Activated CD4-positive, alpha-beta T cell treated with anti-CD3 and anti-CD28 coated beads, Interleukin-2, amount 50 U/mL, for 1 hour (primary cell): ENCODE results near the gene POLR3K.

Experiments used
- DNase-seq: peaks from one replicate; pipeline ENCODE4 v3.0.0-alpha.2; 2020

The POLR3K gene

DNA sequence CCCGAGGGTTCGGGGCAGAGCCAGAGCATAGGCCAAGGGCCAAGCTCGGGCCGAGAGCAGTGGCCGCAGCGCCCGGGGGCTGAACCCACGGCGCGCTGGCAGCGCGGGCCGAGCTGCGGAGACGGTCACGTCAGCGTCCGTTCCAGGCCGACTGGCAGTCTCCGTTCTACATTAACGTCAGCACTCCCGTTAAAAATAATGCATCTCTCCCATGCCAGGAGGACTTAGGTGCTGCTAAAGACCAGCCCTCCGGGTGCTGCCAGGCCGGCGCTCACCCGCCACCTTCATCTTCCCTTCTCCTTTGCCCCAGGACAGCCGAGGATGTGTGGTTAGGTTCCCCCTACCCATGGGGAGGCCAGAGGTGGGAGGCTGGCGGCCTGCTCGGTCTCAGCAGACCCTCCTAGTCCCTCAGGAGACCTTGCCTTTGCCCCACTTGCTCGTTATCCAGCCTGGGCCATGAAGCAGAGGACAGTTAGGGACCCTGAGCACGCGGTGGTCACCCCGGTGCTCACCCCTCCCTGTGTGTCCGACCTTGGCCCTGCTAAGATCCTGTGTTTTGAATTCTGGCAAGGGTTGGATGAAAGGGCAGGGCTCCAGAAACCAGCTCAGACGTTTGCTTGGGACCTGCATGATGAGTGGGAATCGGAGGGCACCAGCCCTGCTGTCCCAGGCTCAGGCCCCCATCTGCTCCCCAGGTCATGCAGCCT lies 25.2 kb upstream of the POLR3K start:
- DNase-seq: no peak

DNA sequence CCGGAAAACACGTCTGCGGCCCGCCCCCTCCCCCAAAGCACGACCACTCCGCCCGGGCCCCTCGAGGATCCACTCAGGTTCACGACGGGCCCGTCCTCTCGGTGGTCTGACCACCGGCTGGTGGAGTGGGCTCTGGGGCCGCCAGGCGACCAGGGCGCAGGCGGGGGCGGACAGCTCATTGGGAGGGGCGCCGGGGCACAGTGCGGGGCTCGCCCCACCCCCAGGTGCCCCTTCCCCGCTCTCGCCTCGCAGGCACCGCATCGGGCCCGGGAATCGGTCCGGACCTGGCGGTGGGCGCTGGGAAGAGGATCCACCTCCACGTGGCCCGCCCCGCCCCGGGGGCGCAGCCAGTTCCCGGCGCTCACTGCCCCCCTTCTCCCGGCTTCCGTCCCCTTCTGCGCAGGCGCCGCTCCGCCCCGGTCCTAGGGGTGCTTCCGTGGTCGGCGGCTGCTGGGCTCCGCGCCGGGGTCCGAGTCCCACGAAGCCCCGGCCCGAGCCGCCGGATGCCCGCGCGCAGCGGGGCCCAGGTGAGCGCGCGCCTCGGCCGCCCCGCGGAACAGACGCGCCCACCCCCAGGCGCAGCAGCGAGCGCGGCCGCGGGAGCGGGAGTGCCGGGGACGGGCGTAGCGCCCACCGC lies 24.5 kb upstream of the POLR3K start, which contains the start of gene MPG:
Gene MPG, plus strand, starts transcription at position 419 of the 637 bp plus-strand sequence. Its CDS starts 85 bp downstream, at position 504.
- peak; percentile 77 for DNase-seq

DNA sequence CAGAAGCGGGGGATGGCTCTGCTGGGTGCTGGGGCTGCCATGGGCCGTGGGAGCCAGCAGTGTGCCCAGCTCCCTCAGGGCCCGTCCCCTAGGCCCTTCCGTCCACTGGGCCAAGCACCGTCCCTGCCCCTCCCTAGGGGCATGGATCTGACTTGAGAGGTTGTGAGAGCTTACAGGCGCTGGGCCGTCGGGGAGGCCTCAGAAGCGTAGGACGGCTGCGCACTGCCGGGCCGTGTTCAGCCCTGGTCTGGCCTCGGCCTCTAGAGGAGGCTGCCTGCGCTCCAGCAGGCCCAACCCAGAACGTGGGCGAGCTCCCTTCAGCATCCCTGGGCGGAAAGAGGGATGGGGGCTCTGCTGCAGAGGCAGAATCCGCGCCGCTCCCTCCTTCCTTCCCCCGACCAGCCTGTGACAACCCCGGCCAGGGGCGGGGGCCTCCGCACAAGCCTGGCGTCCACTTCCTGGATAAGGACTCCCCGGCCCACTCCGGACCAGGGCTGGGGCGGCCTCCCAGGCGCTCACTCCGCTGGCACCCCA lies 23.9 kb upstream of the POLR3K start:
- peak; percentile 13 for DNase-seq

DNA sequence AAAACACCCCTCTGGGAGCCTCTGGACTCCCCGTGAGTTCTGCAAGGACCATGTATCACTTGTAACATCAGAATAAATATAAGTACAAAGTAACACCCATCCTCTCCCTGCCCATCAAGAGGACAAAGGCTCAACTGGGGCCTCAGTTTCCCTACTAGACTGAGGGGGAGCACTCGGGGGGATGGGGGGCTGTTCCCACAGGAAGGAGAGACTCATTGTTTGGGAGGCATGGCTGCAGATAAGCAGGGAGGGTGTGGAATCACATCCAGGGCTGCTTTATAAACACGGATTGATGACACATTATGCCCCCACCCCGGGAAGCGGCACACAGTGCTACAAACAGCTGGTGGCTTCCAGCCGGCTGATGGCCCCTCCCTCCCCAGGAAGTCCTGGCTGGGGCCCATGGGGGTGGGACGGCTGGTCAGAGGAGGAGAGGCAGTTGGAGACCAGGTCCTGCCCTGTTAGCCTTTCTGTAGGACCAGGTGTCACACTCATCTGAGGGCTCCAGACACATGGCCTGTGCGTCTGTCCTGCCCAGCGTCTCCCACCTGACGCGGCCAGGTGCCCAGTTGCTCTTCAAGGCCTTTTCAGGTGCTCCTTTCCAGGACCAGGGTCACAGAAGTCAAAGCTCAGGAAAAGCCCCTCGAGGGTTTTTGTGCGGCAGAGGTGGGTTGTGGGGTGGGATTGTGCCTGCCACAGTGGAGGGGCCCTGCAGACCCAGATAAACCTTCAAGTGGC lies 23.3 kb upstream of the POLR3K start:
- no peak for DNase-seq

DNA sequence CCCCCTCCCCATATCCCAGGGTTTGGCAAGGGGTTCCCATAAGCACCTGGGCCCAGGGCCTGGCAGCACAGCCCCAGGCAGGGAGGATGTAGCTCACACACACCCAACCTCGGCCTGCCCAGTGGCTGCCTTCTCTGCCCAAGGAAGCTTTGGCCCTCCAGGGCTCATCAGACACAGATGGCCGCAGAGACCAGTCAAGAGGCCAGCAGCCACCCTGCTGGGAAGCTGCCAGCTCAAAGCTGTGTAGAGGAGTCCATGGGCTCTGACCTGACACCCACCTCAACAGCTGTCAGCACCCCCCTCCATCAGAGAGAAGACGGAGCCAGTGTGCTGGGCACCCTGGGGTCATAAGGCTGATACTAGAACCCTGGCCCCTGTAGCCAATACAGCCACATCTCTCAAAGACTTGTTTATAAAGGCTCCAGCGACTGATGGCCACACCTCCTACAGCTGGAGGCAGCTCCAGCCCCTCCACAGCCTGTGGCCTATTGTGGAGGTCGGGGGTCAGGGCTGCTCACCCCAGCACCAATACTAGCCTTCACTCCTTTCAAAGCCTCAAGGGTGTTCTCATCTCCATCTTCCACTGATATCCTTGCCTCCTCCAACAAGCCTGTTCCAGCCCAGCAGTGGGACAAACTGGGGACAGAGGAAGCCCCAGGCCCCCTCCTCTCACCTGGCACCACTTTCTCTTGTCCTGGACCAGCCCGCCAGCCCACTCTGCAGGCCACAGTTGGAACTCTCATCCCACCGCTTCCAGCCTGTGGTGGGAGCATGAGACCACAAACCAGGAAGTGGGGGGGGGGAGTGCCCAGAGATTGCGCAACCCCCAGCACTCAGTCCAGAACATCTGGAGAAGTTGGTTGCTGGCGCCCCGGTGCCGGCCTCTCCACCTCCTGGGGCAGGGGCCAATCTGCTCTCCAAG lies 22.4 kb upstream of the POLR3K start:
- DNase-seq: no peak

DNA sequence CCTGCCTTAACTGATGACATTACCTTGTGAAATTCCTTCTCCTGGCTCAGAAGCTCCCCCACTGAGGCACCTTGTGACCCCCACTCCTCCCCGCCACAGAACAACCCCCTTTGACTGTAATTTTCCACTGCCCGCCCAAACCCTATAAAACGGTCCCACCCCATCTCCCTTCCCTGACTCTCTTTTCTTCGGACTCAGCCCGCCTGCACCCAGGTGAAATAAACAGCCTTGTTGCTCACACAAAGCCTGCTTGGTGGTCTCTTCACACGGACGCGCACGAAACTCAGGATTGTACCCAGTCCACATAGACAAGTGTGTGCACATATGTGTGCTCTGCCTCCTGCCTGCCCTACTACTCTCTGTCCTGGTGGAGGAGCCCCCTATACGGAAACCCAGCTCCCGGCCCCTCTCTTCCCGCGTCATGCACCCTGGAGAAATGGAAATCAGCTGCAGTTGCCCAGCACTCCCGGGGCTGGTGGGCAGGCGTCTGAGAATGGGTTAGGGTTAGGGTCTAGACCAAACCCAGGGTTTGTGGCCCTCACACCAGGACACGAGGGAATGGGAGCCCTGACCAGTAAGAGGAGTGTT lies 21.4 kb upstream of the POLR3K start:
- DNase-seq: no peak

DNA sequence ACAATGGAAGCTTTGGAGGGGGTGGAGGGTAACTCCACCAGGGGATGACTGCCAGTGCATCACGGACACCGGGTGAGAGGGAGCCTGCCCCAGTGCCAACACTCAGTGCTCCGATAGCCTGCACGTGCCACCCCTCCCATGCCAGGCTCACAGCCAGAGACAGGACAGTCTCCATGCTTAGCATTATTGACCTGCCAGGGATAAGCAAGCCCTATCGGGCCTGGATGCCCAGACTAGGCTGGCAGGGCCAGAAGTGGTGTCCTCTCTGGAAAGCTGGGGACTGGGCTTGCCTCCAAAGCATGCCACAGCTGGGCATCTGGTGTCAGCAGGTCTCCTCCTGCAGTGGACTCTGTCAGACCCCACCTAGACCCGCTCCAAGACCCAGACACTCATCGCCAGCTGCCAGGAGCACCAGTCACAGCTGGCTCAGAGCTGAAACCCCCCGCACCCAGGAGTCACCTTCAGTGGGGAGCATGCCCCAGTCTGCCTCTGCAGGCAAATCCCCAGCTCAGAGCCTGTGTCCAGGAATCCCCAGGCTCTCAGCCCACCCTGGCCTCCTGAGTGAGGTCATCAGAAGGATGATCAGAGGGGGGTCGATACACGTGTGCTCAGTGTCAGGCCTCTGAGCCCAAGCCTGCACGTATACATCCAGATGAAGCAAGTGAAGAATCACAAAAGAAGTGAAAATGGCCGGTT lies 20.8 kb upstream of the POLR3K start:
- DNase-seq: no peak

DNA sequence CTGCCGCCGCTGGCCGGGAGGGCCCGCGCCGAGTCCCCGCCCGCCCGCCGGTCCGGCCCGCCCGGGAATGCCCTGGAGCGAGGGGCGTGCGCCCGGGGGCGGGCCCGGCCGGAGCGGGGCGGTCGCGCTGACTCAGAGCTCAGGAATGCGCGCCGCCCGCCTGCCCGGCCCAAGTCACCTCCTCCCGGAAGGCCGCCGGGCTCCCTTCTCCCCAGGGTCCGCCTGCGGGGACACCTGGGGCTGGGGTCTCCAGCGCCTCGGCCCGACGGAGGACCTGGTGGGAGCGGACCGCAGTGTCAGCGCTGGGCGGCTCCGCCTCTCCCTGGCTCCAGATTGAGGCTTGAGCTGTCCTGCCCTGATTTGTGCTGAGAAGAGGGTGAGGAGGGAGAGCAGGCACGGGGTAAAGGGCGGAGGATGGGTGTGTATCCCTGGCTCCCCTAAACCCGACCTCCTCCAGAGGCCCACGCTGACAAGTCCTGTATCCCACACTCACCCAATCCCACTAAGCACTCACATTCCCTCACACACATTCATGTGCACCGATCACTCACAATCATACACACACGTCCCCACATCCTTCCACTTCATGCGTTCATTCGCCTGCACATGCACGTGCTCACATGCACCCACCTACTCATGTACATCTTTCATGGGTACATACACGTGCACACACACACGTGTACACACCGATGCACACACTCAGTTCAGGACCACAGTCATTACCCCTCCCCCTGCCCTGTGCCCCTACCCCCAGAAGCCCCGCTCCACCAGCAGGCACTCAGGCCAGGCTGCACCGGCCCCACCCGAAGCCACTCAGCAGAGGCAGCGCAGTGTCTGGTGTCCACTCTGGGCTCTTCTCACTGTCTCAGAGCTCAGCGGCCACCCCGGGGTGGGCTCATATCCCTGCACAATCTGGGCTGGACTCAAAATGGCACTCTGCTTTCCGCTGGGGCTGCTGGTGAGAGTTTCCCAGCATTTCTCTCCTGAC lies 19.4 kb upstream of the POLR3K start, which contains the start of gene RHBDF1:
Gene RHBDF1, minus strand, starts transcription at position 71 of the 988 bp plus-strand sequence. CDS start 7,616 bp downstream, outside the sequence.
- no peak for DNase-seq

DNA sequence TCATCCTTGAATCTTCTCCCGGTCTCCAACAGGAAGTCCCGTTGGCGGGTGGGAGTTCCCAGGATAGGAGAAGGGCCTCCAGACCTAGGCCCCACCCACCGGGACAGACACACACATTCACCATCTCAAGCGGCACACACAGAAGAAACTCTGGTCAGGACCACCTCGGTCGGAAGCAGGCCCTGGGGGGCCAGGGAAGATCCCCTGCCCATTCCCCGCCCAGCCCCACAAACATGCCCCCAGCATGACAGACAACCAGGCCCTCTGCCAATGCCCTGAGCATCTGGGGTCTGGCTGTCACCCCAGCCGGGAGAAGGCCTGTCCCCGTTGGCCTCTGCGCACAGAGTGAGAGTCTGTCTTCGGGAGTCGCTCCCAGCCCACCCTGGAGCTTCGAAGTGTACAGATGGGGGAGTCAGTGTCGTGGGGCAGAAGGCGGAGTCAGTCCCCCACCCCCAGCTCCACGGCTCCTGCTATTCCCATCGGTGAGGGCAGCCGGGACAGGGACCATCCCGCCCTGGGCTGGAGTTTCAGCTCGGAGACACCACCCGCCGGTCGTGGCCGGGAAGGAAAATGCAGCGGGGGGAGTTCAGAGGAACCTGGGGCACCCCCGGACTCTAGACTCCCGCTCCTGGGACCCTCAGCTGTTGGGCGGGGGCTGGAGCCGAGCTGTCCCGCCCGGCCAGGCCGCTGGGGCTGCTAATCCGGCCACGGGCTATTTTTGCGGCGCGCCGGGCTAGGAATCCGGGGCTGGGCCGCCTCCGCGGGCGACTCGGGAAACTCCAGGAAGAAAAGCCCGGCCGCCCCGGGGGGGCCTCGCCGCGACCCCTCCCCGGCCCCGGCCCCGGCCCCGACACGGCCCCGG lies 18.4 kb upstream of the POLR3K start:
- no peak for DNase-seq

DNA sequence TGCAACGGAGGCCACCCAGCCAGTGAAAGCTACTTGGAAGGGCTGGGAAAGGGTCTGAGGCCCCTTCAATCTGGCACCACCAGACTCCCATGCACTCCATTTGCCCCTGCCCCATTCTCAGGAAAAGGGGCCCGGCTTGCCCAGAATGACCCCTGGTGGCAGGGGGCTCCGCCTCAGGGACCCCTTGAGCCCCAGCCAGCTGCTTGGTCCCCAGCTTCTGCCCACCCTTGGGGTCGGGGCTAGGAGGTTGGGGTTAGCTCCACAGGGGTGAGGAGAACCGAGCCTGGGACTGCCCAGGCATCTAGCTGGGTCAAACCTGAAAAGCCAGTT lies 17.8 kb upstream of the POLR3K start:
- no peak for DNase-seq

DNA sequence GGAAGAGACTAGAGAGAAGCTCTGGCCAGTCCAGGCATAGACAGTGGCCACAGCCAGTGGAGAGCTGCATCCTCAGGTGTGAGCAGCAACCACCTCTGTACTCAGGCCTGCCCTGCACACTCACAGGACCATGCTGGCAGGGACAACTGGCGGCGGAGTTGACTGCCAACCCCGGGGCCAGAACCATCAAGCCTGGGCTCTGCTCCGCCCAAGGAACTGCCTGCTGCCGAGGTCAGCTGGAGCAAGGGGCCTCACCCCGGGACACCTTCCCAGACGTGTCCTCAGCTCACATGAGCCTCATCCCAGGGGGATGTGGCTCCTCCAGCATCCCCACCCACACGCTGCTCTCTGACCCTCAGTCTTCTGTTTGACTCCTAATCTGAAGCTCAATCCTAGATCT lies 15.8 kb upstream of the POLR3K start:
- DNase-seq: no peak

DNA sequence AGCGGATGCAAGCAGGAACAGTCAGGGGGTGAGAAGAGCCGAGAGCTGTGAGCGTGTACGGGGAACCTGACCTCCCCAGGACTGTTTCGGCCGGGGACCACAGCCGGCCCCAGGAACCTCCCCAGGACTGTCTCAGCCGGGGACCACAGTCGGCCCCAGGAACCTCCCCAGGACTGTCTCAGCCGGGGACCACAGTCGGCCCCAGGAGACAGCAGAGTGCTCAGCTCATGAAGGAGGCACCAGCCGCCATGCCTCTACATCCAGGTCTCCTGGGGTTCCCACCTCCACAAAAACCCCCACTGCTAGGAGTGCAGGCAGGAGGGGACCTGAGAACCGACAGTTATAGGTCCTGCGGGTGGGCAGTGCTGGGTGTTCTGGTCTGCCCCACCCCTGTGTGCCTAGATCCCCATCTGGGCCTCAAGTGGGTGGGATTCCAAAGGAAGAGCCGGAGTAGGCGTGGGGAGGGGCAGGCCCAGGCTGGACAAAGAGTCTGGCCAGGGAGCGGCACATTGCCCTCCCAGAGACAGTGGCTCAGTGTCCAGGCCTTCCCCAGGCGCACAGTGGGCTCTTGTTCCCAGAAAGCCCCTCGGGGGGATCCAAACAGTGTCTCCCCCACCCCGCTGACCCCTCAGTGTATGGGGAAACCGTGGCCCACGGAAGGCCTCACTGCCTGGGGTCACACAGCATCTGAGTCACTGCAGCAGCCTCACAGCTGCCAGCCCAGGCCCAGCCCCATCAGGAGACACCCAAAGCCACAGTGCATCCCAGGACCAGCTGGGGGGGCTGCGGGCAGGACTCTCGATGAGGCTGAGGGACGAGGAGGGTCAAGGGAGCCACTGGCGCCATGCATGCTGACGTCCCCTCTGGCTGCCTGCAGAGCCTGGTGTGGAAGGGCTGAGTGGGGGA lies 14.7 kb upstream of the POLR3K start:
- DNase-seq: no peak

DNA sequence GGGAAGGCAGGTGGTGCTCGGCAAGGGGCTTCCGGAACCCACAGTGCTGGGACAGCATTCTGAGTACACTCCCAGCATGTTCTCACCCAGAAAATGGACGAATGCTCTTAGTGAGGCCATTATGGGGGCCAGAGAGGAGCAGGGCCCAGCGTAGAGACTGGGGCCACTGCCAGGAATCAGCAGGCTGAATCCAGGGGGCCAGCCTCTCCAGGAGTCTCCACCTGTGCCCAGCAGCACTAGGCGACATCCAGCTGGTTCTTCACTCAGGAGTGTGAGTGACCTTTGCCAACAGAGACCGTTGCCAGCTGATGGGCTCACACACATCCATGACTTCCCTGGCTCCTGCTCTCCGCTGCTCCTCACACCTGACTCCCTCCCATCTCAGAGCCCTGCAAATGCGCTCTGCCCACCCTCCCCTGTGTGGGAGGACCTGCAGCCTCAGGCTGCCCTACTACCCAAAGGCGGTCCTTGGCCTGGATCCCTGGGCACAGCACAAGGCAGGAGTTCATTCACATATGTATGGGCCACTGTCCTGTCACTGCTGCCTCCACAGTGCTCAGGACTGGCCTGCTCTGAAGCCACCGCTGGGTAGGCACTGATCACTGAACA lies 13.9 kb upstream of the POLR3K start:
- no peak for DNase-seq

DNA sequence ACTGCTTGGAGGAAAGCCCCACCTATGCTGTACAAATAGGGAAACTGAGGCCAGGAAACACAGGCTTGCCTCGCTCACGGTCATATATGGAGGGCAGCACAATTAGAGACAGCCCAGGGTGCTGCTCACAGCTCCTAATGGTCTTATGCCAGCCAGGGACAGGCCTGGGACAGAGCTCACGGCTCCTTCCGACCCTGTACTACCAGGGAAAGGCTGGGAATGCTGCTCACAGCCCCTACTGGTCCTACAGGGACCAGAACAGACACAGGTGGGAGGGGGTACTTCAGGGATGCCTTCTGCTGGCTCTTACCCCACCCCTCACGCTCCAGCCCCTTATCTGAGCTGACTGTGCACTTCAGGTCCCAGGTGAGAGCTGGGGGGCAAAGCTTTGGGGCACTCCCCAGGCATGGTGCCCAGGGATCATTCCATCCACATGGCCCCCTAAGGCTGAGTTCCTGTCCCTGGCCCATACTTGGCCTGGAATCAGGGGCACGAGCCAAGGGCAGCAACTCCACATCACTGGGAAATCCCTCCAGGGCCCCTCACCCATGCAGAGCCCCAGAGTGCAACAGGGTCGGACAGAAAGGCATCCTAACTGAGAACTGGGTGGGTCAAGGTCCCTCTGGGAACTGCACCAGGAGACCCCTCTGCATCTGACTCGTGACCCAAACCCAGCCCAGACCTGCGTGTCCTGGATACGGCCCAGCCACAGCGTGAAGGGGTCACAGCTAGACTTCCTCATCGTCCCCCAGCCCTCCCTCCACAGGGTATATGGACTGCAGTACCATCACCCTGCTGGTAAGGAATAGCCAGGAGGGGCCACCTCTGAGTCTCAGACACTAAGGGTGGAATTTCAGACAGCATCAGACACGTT lies 13.1 kb upstream of the POLR3K start:
- DNase-seq: no peak

DNA sequence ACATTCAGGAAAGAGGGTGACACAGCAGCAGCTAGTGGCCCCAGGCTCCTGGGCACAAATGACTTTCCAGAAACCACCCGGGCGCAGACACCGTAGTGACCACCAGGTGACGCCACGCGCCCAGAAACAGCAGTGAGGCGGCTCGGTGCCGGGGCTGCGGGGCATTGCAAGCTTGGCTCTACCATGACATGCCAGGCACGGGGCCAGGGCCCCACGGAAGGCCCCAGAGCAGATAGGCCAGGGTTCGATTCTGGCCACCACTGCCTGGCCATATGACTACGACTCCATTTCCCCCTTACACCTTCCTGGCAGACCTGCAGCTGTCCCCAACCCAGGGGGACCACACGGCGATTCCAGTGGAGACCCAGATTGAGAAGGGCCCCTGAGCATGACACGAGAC lies 12.3 kb upstream of the POLR3K start:
- peak; percentile 85 for DNase-seq

DNA sequence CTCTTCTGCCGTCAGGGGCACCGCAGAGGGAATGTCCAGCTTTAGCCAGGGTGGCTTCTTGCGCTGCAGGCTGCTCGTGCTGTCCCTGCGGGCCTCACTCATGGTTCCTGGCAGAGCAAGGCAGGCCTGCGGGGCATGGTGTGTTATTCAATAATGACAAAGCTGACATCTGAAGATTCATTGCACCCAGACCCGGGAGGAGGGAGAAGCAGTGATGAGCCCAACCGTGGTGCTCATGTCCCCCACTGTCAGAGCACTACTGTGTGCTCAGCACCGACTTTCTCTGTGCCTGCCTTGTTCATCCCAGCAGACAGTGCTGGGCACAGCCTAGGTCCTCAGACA lies 11.5 kb upstream of the POLR3K start:
- no peak for DNase-seq
